ENCODE measurements around the gene CTU1.

CTU1 gene

DNA sequence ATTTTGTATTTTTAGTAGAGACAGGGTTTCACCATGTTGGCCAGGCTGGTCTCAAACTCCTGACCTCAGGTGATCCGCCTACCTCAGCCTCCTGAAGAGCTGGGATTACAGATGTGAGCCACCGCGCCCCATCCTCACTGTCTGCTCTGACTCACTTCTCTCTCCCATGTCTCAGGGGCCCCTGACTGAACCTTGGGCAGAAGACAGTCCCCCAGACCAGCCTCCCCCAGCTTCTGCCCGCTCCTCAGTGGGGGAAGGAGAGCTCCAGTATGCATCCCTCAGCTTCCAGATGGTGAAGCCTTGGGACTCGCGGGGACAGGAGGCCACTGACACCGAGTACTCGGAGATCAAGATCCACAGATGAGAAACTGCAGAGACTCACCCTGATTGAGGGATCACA is 21.5 kb upstream of the CTU1 start:
- no peak overlapping the region for H3K27ac ChIP-seq
- TF ChIP-seq, protein P1, sequence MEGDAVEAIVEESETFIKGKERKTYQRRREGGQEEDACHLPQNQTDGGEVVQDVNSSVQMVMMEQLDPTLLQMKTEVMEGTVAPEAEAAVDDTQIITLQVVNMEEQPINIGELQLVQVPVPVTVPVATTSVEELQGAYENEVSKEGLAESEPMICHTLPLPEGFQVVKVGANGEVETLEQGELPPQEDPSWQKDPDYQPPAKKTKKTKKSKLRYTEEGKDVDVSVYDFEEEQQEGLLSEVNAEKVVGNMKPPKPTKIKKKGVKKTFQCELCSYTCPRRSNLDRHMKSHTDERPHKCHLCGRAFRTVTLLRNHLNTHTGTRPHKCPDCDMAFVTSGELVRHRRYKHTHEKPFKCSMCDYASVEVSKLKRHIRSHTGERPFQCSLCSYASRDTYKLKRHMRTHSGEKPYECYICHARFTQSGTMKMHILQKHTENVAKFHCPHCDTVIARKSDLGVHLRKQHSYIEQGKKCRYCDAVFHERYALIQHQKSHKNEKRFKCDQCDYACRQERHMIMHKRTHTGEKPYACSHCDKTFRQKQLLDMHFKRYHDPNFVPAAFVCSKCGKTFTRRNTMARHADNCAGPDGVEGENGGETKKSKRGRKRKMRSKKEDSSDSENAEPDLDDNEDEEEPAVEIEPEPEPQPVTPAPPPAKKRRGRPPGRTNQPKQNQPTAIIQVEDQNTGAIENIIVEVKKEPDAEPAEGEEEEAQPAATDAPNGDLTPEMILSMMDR (IDR thresholded peaks at IDR 0.05), result no peak
- TF ChIP-seq ZFX (IDR thresholded peaks at IDR 0.05; ENCODE audit: borderline replicate concordance), result no peak

DNA sequence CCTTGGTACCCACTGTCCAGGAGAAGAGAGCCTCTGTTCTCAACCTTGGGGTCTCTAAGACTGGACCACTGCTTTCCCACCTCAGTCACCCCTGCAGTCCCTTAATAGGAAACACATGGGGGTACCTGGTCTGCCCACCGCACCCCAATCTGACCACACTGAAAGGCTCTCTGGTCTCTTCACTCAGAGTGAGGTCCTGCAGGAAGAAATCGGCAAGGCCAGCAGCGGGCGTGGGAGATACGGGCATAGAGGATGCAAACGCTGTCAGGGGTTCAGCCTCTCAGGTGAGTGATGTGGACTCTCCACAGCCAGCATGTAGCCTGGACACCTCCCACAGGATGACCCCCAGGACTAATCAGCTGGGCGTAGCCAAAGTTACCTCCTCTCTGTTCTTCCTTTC is 20.0 kb upstream of the CTU1 start:
- no peak for TF ChIP-seq ZFX (IDR thresholded peaks at IDR 0.05; ENCODE audit: borderline replicate concordance)
- TF ChIP-seq, protein P1 (IDR thresholded peaks at IDR 0.05), result no peak
- H3K27ac ChIP-seq, result no peak overlapping the region

DNA sequence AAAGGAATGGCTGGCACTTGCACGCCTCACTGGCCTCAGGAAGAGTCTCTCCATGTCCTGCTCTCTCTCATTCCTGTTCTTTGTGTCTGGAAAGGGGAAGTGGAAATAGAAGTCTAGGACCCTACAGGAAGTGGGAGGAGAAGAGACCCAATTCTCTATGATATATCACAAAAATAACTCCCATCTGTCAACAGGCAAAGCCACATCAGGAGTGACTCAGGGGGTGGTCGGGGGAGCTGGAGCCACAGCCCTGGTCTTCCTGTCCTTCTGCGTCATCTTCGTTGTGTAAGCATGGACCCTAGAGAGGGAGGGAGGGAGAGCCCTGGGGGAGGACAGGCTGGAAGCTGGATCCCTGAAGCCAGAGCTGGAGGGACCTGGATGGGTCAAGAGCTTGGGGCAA is 19.5 kb upstream of the CTU1 start:
- H3K27ac ChIP-seq, result no peak overlapping the region
- TF ChIP-seq ZFX (IDR thresholded peaks at IDR 0.05; ENCODE audit: borderline replicate concordance), result no peak
- TF ChIP-seq, protein P1 (IDR thresholded peaks at IDR 0.05), result no peak

DNA sequence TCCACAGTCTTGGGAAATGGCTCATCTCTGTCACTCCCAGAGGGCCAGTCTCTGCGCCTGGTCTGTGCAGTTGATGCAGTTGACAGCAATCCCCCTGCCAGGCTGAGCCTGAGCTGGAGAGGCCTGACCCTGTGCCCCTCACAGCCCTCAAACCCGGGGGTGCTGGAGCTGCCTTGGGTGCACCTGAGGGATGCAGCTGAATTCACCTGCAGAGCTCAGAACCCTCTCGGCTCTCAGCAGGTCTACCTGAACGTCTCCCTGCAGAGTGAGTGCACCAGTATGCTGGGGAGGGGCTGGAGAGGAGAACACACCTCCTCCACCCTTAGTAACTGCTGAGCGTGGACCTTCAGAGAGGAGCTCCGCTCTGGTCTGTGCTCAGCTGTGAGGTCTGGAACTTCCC is 18.8 kb upstream of the CTU1 start:
- TF ChIP-seq, protein P1 (IDR thresholded peaks at IDR 0.05), result no peak
- no peak for TF ChIP-seq ZFX (IDR thresholded peaks at IDR 0.05; ENCODE audit: borderline replicate concordance)
- no peak overlapping the region for H3K27ac ChIP-seq

DNA sequence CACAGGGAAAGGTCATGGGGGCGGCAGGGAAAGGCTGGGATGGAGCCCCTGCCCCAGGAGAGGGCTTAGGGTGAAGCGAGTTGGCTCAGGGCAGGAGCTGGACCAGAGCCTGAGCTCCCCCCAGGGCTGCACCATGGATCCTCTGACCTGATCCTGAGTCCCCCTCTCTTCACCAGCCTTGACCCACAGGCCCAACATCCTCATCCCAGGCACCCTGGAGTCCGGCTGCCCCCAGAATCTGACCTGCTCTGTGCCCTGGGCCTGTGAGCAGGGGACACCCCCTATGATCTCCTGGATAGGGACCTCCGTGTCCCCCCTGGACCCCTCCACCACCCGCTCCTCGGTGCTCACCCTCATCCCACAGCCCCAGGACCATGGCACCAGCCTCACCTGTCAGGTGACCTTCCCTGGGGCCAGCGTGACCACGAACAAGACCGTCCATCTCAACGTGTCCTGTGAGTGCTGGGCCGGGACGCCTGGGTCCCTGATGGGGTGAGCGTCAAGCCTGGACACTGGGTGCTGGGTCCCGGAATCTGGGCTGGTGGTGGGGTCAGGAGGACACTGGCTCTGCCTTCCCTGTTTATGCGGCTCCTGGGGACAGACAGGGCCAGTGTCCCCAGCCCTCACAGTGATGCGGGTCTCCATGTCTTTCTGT is 17.3 kb upstream of the CTU1 start:
- no peak overlapping the region for H3K27ac ChIP-seq
- TF ChIP-seq, protein P1 (IDR thresholded peaks at IDR 0.05), result no peak
- no peak for TF ChIP-seq ZFX (IDR thresholded peaks at IDR 0.05; ENCODE audit: borderline replicate concordance)

DNA sequence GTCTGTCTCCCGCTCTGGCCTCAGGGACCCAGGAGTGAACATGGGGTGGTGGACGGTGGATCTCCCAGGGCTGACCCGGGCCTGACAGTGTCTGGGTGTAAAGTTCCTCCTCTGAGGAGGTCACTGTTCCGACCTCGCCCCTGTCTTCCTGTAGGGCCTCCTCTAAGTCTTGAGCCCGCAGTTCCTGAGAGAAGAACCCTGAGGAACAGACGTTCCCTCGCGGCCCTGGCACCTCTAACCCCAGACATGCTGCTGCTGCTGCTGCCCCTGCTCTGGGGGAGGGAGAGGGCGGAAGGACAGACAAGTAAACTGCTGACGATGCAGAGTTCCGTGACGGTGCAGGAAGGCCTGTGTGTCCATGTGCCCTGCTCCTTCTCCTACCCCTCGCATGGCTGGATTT is 16.5 kb upstream of the CTU1 start, which contains the start of gene SIGLEC9:
Gene SIGLEC9 (plus strand): TSS at position 178 of the 400 bp plus-strand sequence. CDS start 69 bp downstream, at position 247.
- TF ChIP-seq, protein P1 (IDR thresholded peaks at IDR 0.05), result no peak
- TF ChIP-seq ZFX (IDR thresholded peaks at IDR 0.05; ENCODE audit: borderline replicate concordance), result no peak
- H3K27ac ChIP-seq, result no peak within 1 kb of the TSS

DNA sequence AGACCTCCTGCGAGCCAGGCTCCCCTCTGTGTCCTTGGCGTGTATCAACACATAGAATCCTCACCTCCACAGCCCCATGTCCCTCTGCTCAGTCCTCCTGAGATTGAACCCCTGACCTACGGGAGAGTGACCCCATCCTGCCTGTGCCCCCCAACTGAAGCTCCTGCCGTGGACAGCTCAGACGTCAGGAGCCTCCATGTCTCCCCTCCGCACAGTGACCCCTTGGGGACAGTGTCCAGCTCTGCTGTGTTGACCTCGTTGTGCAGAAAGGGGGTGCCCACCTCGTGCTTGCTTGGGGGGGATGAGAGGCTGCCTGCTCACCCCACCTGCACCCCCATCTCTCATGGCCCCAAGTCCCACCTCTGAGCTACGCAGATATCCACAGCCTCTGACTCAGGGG is 16.0 kb upstream of the CTU1 start:
- no peak for TF ChIP-seq ZFX (IDR thresholded peaks at IDR 0.05; ENCODE audit: borderline replicate concordance)
- TF ChIP-seq, protein P1 (IDR thresholded peaks at IDR 0.05), result no peak

More for the DNA sequence above, 16.0 kb upstream of the CTU1 start:
- no peak overlapping the region for H3K27ac ChIP-seq
